Dendritic cell treated with granulocyte-macrophage colony-stimulating factor and Interleukin-4, amounts not matched to agents 40 ng/mL and 50 ng/mL, for 4 days (primary cell): Measurements from ENCODE around the gene HMGB4.

ENCODE experiments used
- H3K27ac Mint-ChIP-seq: one replicate; pipeline ENCODE4 v1.8.0; 2022; ENCODE audit warnings: mild to moderate bottlenecking, mixed read lengths
- H3K27me3 Mint-ChIP-seq: one replicate; pipeline ENCODE4 v1.8.0; 2022; ENCODE audit warnings: mild to moderate bottlenecking, mixed read lengths
- H3K36me3 Mint-ChIP-seq: one replicate; pipeline ENCODE4 v1.8.0; 2022; ENCODE audit warnings: low read depth, mixed read lengths
- H3K4me1 Mint-ChIP-seq: one replicate; pipeline ENCODE4 v1.8.0; 2022; ENCODE audit warnings: low read depth, mixed read lengths
- H3K4me3 Mint-ChIP-seq: one replicate; pipeline ENCODE4 v1.8.0; 2022; ENCODE audit warnings: mild to moderate bottlenecking, moderate library complexity, mixed read lengths
- H3K9me3 Mint-ChIP-seq: one replicate; pipeline ENCODE4 v1.8.0; 2022; ENCODE audit warnings: mixed read lengths
- intact Hi-C: fragments of 100-400 bp; cut with micrococcal nuclease; formaldehyde crosslinking; loops from one replicate; pipeline ENCODE4 v1.15.0; 2022

The HMGB4 gene

GRCh38 chr1:33826711-33827110 lies 37.2 kb upstream of the HMGB4 start:
- no peaks in the 10 kb centered on the region for H3K27me3 Mint-ChIP-seq
- no peaks in the 10 kb centered on the region for H3K4me1 Mint-ChIP-seq
- H3K27ac Mint-ChIP-seq, result no peak overlapping the region
- H3K9me3 Mint-ChIP-seq, result peaks cover 15% of the 10 kb centered on the region
- H3K36me3 Mint-ChIP-seq, result no peaks in the 10 kb centered on the region
- H3K4me3 Mint-ChIP-seq, result no peak overlapping the region
- intact Hi-C loops, result no loop called here

- no peaks in the 10 kb centered on the region for H3K36me3 Mint-ChIP-seq
- no peak overlapping the region for H3K27ac Mint-ChIP-seq
- intact Hi-C loops, result no loop called here
- no peak overlapping the region for H3K4me3 Mint-ChIP-seq
- no peaks in the 10 kb centered on the region for H3K4me1 Mint-ChIP-seq
- no peaks in the 10 kb centered on the region for H3K27me3 Mint-ChIP-seq
- H3K9me3 Mint-ChIP-seq, result peaks cover 15% of the 10 kb centered on the region
These were observed 35.8 kb upstream of the HMGB4 start for GRCh38 chr1:33828059-33828458.

- Mint-ChIP-seq H3K27me3 (no peaks in the 10 kb centered on the region), H3K9me3 (peaks cover 15% of the 10 kb centered on the region), H3K4me1 (no peaks in the 10 kb centered on the region), H3K27ac (no peak overlapping the region), H3K4me3 (no peak overlapping the region), H3K36me3 (no peaks in the 10 kb centered on the region)
- intact Hi-C loops, result no loop called here
These were observed 35.2 kb upstream of the HMGB4 start for GRCh38 chr1:33828654-33829053.

- Mint-ChIP-seq H3K4me1 (no peaks in the 10 kb centered on the region), H3K27ac (no peak overlapping the region), H3K27me3 (no peaks in the 10 kb centered on the region), H3K36me3 (no peaks in the 10 kb centered on the region), H3K9me3 (no peaks in the 10 kb centered on the region), H3K4me3 (no peak overlapping the region)
- intact Hi-C loops, result no loop called here
These were observed 27.0 kb upstream of the HMGB4 start for GRCh38 chr1:33836911-33837310.

GRCh38 chr1:33837635-33838034 lies 26.2 kb upstream of the HMGB4 start:
- Mint-ChIP-seq H3K4me1 (no peaks in the 10 kb centered on the region), H3K27ac (no peak overlapping the region), H3K27me3 (no peaks in the 10 kb centered on the region), H3K36me3 (no peaks in the 10 kb centered on the region), H3K4me3 (no peak overlapping the region), H3K9me3 (no peaks in the 10 kb centered on the region)
- intact Hi-C loops, result no loop called here

- Mint-ChIP-seq H3K27me3 (no peaks in the 10 kb centered on the region), H3K4me1 (no peaks in the 10 kb centered on the region), H3K4me3 (no peak overlapping the region), H3K9me3 (no peaks in the 10 kb centered on the region), H3K36me3 (no peaks in the 10 kb centered on the region), H3K27ac (no peak overlapping the region)
- intact Hi-C loops, result no loop called here
These were observed 22.4 kb upstream of the HMGB4 start for GRCh38 chr1:33841494-33841893.

- no peaks in the 10 kb centered on the region for H3K4me1 Mint-ChIP-seq
- no peak overlapping the region for H3K27ac Mint-ChIP-seq
- no peaks in the 10 kb centered on the region for H3K27me3 Mint-ChIP-seq
- H3K36me3 Mint-ChIP-seq, result no peaks in the 10 kb centered on the region
- intact Hi-C loops, result no loop called here
- no peaks in the 10 kb centered on the region for H3K9me3 Mint-ChIP-seq
- no peak overlapping the region for H3K4me3 Mint-ChIP-seq
These were observed 21.5 kb upstream of the HMGB4 start for GRCh38 chr1:33842348-33842747.

- H3K27ac Mint-ChIP-seq, result no peak overlapping the region
- no peak overlapping the region for H3K4me3 Mint-ChIP-seq
- H3K9me3 Mint-ChIP-seq, result no peaks in the 10 kb centered on the region
- intact Hi-C loops, result no loop called here
- no peaks in the 10 kb centered on the region for H3K4me1 Mint-ChIP-seq
- H3K27me3 Mint-ChIP-seq, result no peaks in the 10 kb centered on the region
- H3K36me3 Mint-ChIP-seq, result no peaks in the 10 kb centered on the region
These were observed 19.7 kb upstream of the HMGB4 start for GRCh38 chr1:33844166-33844565.

GRCh38 chr1:33846861-33847260 lies 17.0 kb upstream of the HMGB4 start:
- Mint-ChIP-seq H3K27ac (no peak overlapping the region), H3K4me3 (no peak overlapping the region), H3K9me3 (no peaks in the 10 kb centered on the region), H3K36me3 (no peaks in the 10 kb centered on the region), H3K27me3 (peaks cover 1% of the 10 kb centered on the region), H3K4me1 (no peaks in the 10 kb centered on the region)
- intact Hi-C loops, result no loop called here

- Mint-ChIP-seq H3K27me3 (peaks cover 1% of the 10 kb centered on the region), H3K27ac (no peak overlapping the region), H3K4me3 (no peak overlapping the region), H3K9me3 (no peaks in the 10 kb centered on the region), H3K36me3 (no peaks in the 10 kb centered on the region), H3K4me1 (no peaks in the 10 kb centered on the region)
- intact Hi-C loops, result no loop called here
These were observed 15.5 kb upstream of the HMGB4 start for GRCh38 chr1:33848205-33848937.

GRCh38 chr1:33849211-33849610 lies 14.7 kb upstream of the HMGB4 start:
- Mint-ChIP-seq H3K9me3 (no peaks in the 10 kb centered on the region), H3K36me3 (no peaks in the 10 kb centered on the region), H3K4me1 (no peaks in the 10 kb centered on the region), H3K27me3 (peaks cover 1% of the 10 kb centered on the region), H3K4me3 (no peak overlapping the region), H3K27ac (no peak overlapping the region)
- intact Hi-C loops, result no loop called here

GRCh38 chr1:33850481-33850880 lies 13.4 kb upstream of the HMGB4 start:
- H3K9me3 Mint-ChIP-seq, result no peaks in the 10 kb centered on the region
- H3K27me3 Mint-ChIP-seq, result peaks cover 1% of the 10 kb centered on the region
- no peaks in the 10 kb centered on the region for H3K36me3 Mint-ChIP-seq
- no peak overlapping the region for H3K27ac Mint-ChIP-seq
- intact Hi-C loops, result no loop called here
- H3K4me3 Mint-ChIP-seq, result no peak overlapping the region
- H3K4me1 Mint-ChIP-seq, result no peaks in the 10 kb centered on the region

- no peak overlapping the region for H3K27ac Mint-ChIP-seq
- intact Hi-C loops, result no loop called here
- H3K4me1 Mint-ChIP-seq, result no peaks in the 10 kb centered on the region
- H3K36me3 Mint-ChIP-seq, result no peaks in the 10 kb centered on the region
- H3K27me3 Mint-ChIP-seq, result peaks cover 1% of the 10 kb centered on the region
- H3K9me3 Mint-ChIP-seq, result no peaks in the 10 kb centered on the region
- H3K4me3 Mint-ChIP-seq, result no peak overlapping the region
These were observed 11.2 kb upstream of the HMGB4 start for GRCh38 chr1:33852711-33853110.

- Mint-ChIP-seq H3K27me3 (peaks cover 1% of the 10 kb centered on the region), H3K9me3 (no peaks in the 10 kb centered on the region), H3K27ac (no peak overlapping the region), H3K36me3 (no peaks in the 10 kb centered on the region), H3K4me1 (no peaks in the 10 kb centered on the region), H3K4me3 (no peak overlapping the region)
- intact Hi-C loops, result no loop called here
These were observed 10.4 kb upstream of the HMGB4 start for GRCh38 chr1:33853431-33853830.

GRCh38 chr1:33854091-33854490 lies 9.8 kb upstream of the HMGB4 start:
- no peaks in the 10 kb centered on the region for H3K4me1 Mint-ChIP-seq
- no peaks in the 10 kb centered on the region for H3K9me3 Mint-ChIP-seq
- no peak overlapping the region for H3K4me3 Mint-ChIP-seq
- intact Hi-C loops, result no loop called here
- H3K27ac Mint-ChIP-seq, result no peak overlapping the region
- H3K36me3 Mint-ChIP-seq, result no peaks in the 10 kb centered on the region
- H3K27me3 Mint-ChIP-seq, result peaks cover 1% of the 10 kb centered on the region
